OCI-LY3 (cell line): Measurements from ENCODE around the gene BAHD1.
A peak's percentile ranks its signal among the peaks of the same experiment; 100 is the strongest.

Source experiments
- H2AFZ ChIP-seq: fragments of 200-600, 300-600 bp; shearing (Covaris generic); 2 replicates; pipeline ENCODE4 v1.6.0; 2014; ENCODE audit warnings: antibody characterized with exemption, low read depth, low read length
- H3K27ac ChIP-seq: fragments of 200-600, 300-600 bp; sonication (generic); 2 replicates; pipeline ENCODE4 v1.5.1; 2014; ENCODE audit warnings: mild to moderate bottlenecking, low read length, moderate library complexity, mixed read lengths
- H3K27me3 ChIP-seq: fragments of 200-600, 300-600 bp; sonication (generic); 2 replicates; pipeline ENCODE4 v1.6.1; 2014; ENCODE audit warnings: low read depth, low read length, mixed read lengths
- H3K36me3 ChIP-seq: fragments of 200-600, 300-600 bp; sonication (generic); replicated peaks from 2 replicates; pipeline ENCODE3; 2014; ENCODE audit warnings: low read depth, low read length, mixed read lengths
- H3K4me1 ChIP-seq: fragments of 300-600, 200-600 bp; sonication (generic); 2 replicates; pipeline ENCODE4 v1.6.1; 2014; ENCODE audit warnings: low read length, mixed read lengths
- H3K4me2 ChIP-seq: fragments of 200-600, 300-600 bp; sonication (generic); 2 replicates; pipeline ENCODE4 v1.6.1; 2014; ENCODE audit warnings: low read length, mixed read lengths
- H3K4me3 ChIP-seq: fragments of 300-600, 200-600 bp; sonication (generic); 2 replicates; pipeline ENCODE4 v1.5.1; 2014; ENCODE audit warnings: antibody characterized with exemption, mild to moderate bottlenecking, low read length, moderate library complexity
- H3K79me2 ChIP-seq: fragments of 300-600, 200-600 bp; shearing (Covaris generic); 2 replicates; pipeline ENCODE4 v1.6.1; 2014; ENCODE audit warnings: mild to moderate bottlenecking, low read length, mixed read lengths
- H3K9ac ChIP-seq: fragments of 300-600, 200-600 bp; shearing (Covaris generic); 2 replicates; pipeline ENCODE4 v1.6.0; 2014; ENCODE audit warnings: mild to moderate bottlenecking, low read length, moderate library complexity
- H3K9me3 ChIP-seq: fragments of 200-600, 300-600 bp; shearing (Covaris generic); 2 replicates; pipeline ENCODE4 v1.6.1; 2014; ENCODE audit warnings: low read length, mixed read lengths; ENCODE audit not compliant: insufficient read depth
- H4K20me1 ChIP-seq: fragments of 200-600, 300-600 bp; sonication (generic); 2 replicates; pipeline ENCODE4 v1.6.1; 2016; ENCODE audit warnings: low read length, mixed read lengths; ENCODE audit not compliant: insufficient read depth
- CTCF ChIP-seq: fragments of 200-600, 300-600 bp; sonication (generic); IDR thresholded peaks from 2 replicates; pipeline ENCODE4 v1.5.1; 2014; ENCODE audit warnings: antibody characterized with exemption, low read length, low read depth
- EZH2phosphoT487 ChIP-seq: fragments of 200-600 bp; shearing (Covaris generic); IDR thresholded peaks from 2 replicates; pipeline ENCODE4 v1.6.1; 2018; ENCODE audit warnings: antibody characterized with exemption, mixed run types, low read depth

BAHD1 gene

GRCh38 chr15:40430271-40430805 lies 10.4 kb upstream of the BAHD1 start:
- Histone ChIP-seq H3K9ac (no peak overlapping the region), H3K27ac (no peak overlapping the region), H2AFZ (no peak overlapping the region), H4K20me1 (no peaks in the 10 kb centered on the region), H3K4me3 (no peak overlapping the region), H3K27me3 (peaks cover 50% of the 10 kb centered on the region), H3K36me3 (no peaks in the 10 kb centered on the region), H3K4me2 (no peak overlapping the region), H3K9me3 (no peaks in the 10 kb centered on the region), H3K79me2 (no peaks in the 10 kb centered on the region), H3K4me1 (no peaks in the 10 kb centered on the region)
- TF ChIP-seq CTCF (no peak), EZH2phosphoT487 (no peak)

GRCh38 chr15:40435023-40435709 lies 5.6 kb upstream of the BAHD1 start:
- H3K27ac ChIP-seq, result no peak overlapping the region
- peaks cover 22% of the 10 kb centered on the region for H3K4me1 ChIP-seq
- no peak overlapping the region for H3K4me3 ChIP-seq
- H4K20me1 ChIP-seq, result no peaks in the 10 kb centered on the region
- H3K9me3 ChIP-seq, result no peaks in the 10 kb centered on the region
- peaks cover 68% of the 10 kb centered on the region for H3K27me3 ChIP-seq
- H3K4me2 ChIP-seq, result no peak overlapping the region
- no peak overlapping the region for H2AFZ ChIP-seq
- no peaks in the 10 kb centered on the region for H3K36me3 ChIP-seq
- no peaks in the 10 kb centered on the region for H3K79me2 ChIP-seq
- H3K9ac ChIP-seq, result no peak overlapping the region
- TF ChIP-seq CTCF, result no peak
- TF ChIP-seq EZH2phosphoT487, result no peak

- Histone ChIP-seq H2AFZ (no peak overlapping the region), H3K9me3 (no peaks in the 10 kb centered on the region), H4K20me1 (no peaks in the 10 kb centered on the region), H3K9ac (no peak overlapping the region), H3K4me3 (no peak overlapping the region), H3K79me2 (no peaks in the 10 kb centered on the region), H3K4me2 (no peak overlapping the region), H3K27me3 (peaks cover 63% of the 10 kb centered on the region), H3K27ac (no peak overlapping the region), H3K36me3 (no peaks in the 10 kb centered on the region), H3K4me1 (peaks cover 22% of the 10 kb centered on the region)
- TF ChIP-seq EZH2phosphoT487 (no peak), CTCF (no peak)
Measured at GRCh38 chr15:40435710-40436089, 5.1 kb upstream of the BAHD1 start.

- peak overlapping the region; percentile 57 for H3K4me2 ChIP-seq
- no peak for TF ChIP-seq CTCF
- H3K27me3 ChIP-seq, result peaks cover 62% of the 10 kb centered on the region
- no peaks in the 10 kb centered on the region for H3K36me3 ChIP-seq
- no peak overlapping the region for H2AFZ ChIP-seq
- no peak overlapping the region for H3K9ac ChIP-seq
- no peaks in the 10 kb centered on the region for H4K20me1 ChIP-seq
- H3K27ac ChIP-seq, result no peak overlapping the region
- no peaks in the 10 kb centered on the region for H3K9me3 ChIP-seq
- H3K79me2 ChIP-seq, result peaks cover 2% of the 10 kb centered on the region; the same call in 1 of the 2 replicates
- H3K4me3 ChIP-seq, result peak overlapping the region; percentile 54
- peaks cover 22% of the 10 kb centered on the region for H3K4me1 ChIP-seq
Measured at GRCh38 chr15:40436116-40436891, 4.4 kb upstream of the BAHD1 start.
